A549 (cell line): ENCODE results near the gene IPO8. TPM values are rescaled to one million over a fixed set of nuclear protein-coding genes. Genes with fewer than 3 reads are reported as not detected.
A peak's percentile ranks its signal among the peaks of the same experiment; 100 is the strongest.

Experiments
- ATAC-seq, 2 experiments: fragments of 200-7000 bp in 1 of 2; fragments of >200 bp in 1 of 2; cut with Nextera tagmentation in 1 of 2; cut with Tn5 transposase in 1 of 2; 3 replicates each; pipeline versions ENCODE4 v1.8.0 to v1.9.1; 2018 to 2020; ENCODE audit warnings: mild to moderate bottlenecking in 1 of 2, moderate library complexity in 1 of 2
- CTCF ChIA-PET: fragments of 300-600 bp; sonication (Branson Sonifier 250); formaldehyde crosslinking; extraction: SDS; loops from one replicate; lab custom pipeline; 2021; ENCODE audit warnings: antibody characterized with exemption, inconsistent platforms; lab: Yijun Ruan, JAX
- POLR2A ChIA-PET: fragments of 350-600 bp; formaldehyde crosslinking; extraction: SDS; loops from one replicate; lab custom pipeline; 2021; ENCODE audit warnings: antibody characterized with exemption, inconsistent platforms; lab: Yijun Ruan, JAX
- DNase-seq, 2 experiments: peaks; one replicate each; pipeline versions ENCODE4 v3.0.0 to v3.0.0-alpha.2; 2011 to 2016; ENCODE audit warnings: low read depth in 1 of 2, low spot score in 1 of 2
- FAIRE-seq: peaks from 2 replicates; lab custom pipeline; 2011; peaks lifted over from hg19 to GRCh38; lab: Jason Lieb, UNC
- H3K27ac ChIP-seq, 2 experiments: fragments of >200 bp; sonication (Bioruptor Twin); formaldehyde crosslinking; 3 replicates each; pipeline ENCODE4 v1.5.1; 2016 to 2017
- H3K4me1 ChIP-seq: fragments of >200 bp; sonication (Bioruptor Twin); formaldehyde crosslinking; 3 replicates; pipeline ENCODE4 v1.6.1; 2016
- H3K4me2 ChIP-seq: fragments of >200 bp; sonication (Bioruptor Twin); formaldehyde crosslinking; 3 replicates; pipeline ENCODE4 v1.6.1; 2016
- H3K4me3 ChIP-seq: fragments of >200 bp; sonication (Bioruptor Twin); formaldehyde crosslinking; 3 replicates; pipeline ENCODE4 v1.5.1; 2016
- H3K9me3 ChIP-seq: fragments of >200 bp; sonication (Bioruptor Twin); formaldehyde crosslinking; 3 replicates; pipeline ENCODE4 v1.6.1; 2016
- BCL3 ChIP-seq: fragments of >200 bp; sonication (Bioruptor Twin); formaldehyde crosslinking; IDR thresholded peaks from 3 replicates; pipeline ENCODE4 v1.6.1; 2016
- BHLHE40 ChIP-seq: IDR thresholded peaks from 2 replicates; pipeline ENCODE4 v1.6.1; 2012; ENCODE audit warnings: low read depth, low read length, inconsistent platforms
- CBX8 ChIP-seq: fragments of 200-600 bp; sonication (generic); IDR thresholded peaks from 2 replicates; pipeline ENCODE4 v1.6.1; 2016
- EHF ChIP-seq: fragments of 250-450 bp; sonication (Bioruptor Pico); IDR thresholded peaks from 2 replicates; pipeline ENCODE4 v1.5.0; 2020; ENCODE audit warnings: mild to moderate bottlenecking
- EP300 ChIP-seq, 2 experiments: fragments of >200 bp; sonication (Bioruptor Twin); formaldehyde crosslinking; IDR thresholded peaks; 2 replicates in 1 of 2; 3 replicates in 1 of 2; pipeline ENCODE4 v1.6.1; 2016 to 2017
- FOXS1 ChIP-seq: fragments of 250-450 bp; sonication (Bioruptor Pico); IDR thresholded peaks from 2 replicates; pipeline ENCODE4 v1.5.0; 2020; ENCODE audit warnings: mild to moderate bottlenecking, moderate library complexity
- GATA3 ChIP-seq: IDR thresholded peaks from 2 replicates; pipeline ENCODE4 v1.6.1; 2012; ENCODE audit warnings: borderline replicate concordance
- HEYL ChIP-seq: fragments of 250-450 bp; sonication (Bioruptor Pico); IDR thresholded peaks from 2 replicates; pipeline ENCODE4 v1.8.0; 2021; ENCODE audit warnings: mild to moderate bottlenecking, moderate library complexity
- HOXB13 ChIP-seq: fragments of 250-450 bp; sonication (Bioruptor Pico); IDR thresholded peaks from 2 replicates; pipeline ENCODE4 v1.5.0; 2020; ENCODE audit warnings: low read depth, mild to moderate bottlenecking, moderate library complexity
- MAFK ChIP-seq: fragments of 450-650 bp; IDR thresholded peaks from 2 replicates; pipeline ENCODE4 v1.6.1; 2014; ENCODE audit not compliant: partially characterized antibody
- NFE2L2 ChIP-seq: fragments of 150-350 bp; conservative IDR thresholded peaks from 2 replicates; pipeline ENCODE4 v1.6.1; 2014; ENCODE audit warnings: low read length
- NPAS2 ChIP-seq: fragments of 250-450 bp; sonication (Bioruptor Pico); IDR thresholded peaks from 2 replicates; pipeline ENCODE4 v1.8.0; 2022; ENCODE audit warnings: mild to moderate bottlenecking, moderate library complexity, borderline replicate concordance
- NR3C1 ChIP-seq: fragments of >200 bp; sonication (Bioruptor Twin); formaldehyde crosslinking; IDR thresholded peaks from 3 replicates; pipeline ENCODE4 v1.6.1; 2017
- PHF8 ChIP-seq: fragments of 200-600 bp; sonication (generic); IDR thresholded peaks from 2 replicates; pipeline ENCODE4 v1.6.1; 2016; ENCODE audit warnings: low read depth, mild to moderate bottlenecking, antibody characterized with exemption, moderate library complexity, borderline replicate concordance
- RARB ChIP-seq: fragments of 250-450 bp; sonication (Bioruptor Pico); IDR thresholded peaks from 2 replicates; pipeline ENCODE4 v1.8.0; 2021; ENCODE audit warnings: mild to moderate bottlenecking, moderate library complexity
- REST ChIP-seq: fragments of 200-600 bp; sonication (generic); IDR thresholded peaks from 2 replicates; pipeline ENCODE4 v1.6.1; 2016; ENCODE audit warnings: antibody characterized with exemption, mild to moderate bottlenecking, moderate library complexity
- SMC3 ChIP-seq: fragments of >200 bp; sonication (Bioruptor Twin); formaldehyde crosslinking; IDR thresholded peaks from 3 replicates; pipeline ENCODE4 v1.6.1; 2018; ENCODE audit warnings: inconsistent platforms
- TFCP2L1 ChIP-seq: fragments of 250-450 bp; sonication (Bioruptor Pico); IDR thresholded peaks from 2 replicates; pipeline ENCODE4 v1.5.0; 2021; ENCODE audit warnings: mild to moderate bottlenecking
- ZNF302 ChIP-seq: fragments of 250-450 bp; sonication (Bioruptor Pico); IDR thresholded peaks from 2 replicates; pipeline ENCODE4 v1.9.0; 2021; ENCODE audit warnings: inconsistent platforms, mild to moderate bottlenecking, moderate library complexity
- WGBS: methylation state at CpG from one replicate; pipeline ENCODE4 v1.1.6; 2017; ENCODE audit errors: missing lambda C conversion rate; 5-methylcytosine and 5-hydroxymethylcytosine counted together
- polyA plus RNA-seq, 4 experiments: library from polyadenylated mRNA; depleted of rRNA in 3 of 4; stranded (reverse); fragments of >200 nt; fragmentation: RNase III in 1 of 4; extraction: RNeasy Plus Mini Kit Qiagen cat#74134 plus additional on column Dnase treatment in 1 of 4; gene quantifications; 2 replicates in 3 of 4; 3 replicates in 1 of 4; pipeline ENCODE4 v1.2.3, GENCODE V29; 2011 to 2017

The IPO8 gene
- polyA plus RNA-seq, 2 of the 4 experiments (the other 2 are of a cell fraction) = 23.1 to 31.8 TPM

GRCh38 chr12:30640392-30640791 lies 55.3 kb downstream of the IPO8 start:
- FAIRE-seq (peak; percentile 36), DNase-seq (no peak), ATAC-seq (no peak)
- H3K4me3 ChIP-seq = no peak overlapping the region
- ChIA-PET CTCF (no interaction called here), POLR2A (no interaction called here)
- H3K4me1 ChIP-seq = no peaks in the 10 kb centered on the region
- no peak overlapping the region for H3K27ac ChIP-seq
- peak; percentile 61 for TF ChIP-seq MAFK
- TF ChIP-seq GATA3 = no peak
- H3K9me3 ChIP-seq = no peaks in the 10 kb centered on the region
- no peak overlapping the region for H3K4me2 ChIP-seq
- WGBS = 86% methylated on average over 2 of the region's 2 CpGs

GRCh38 chr12:30635385-30635784 lies 60.3 kb downstream of the IPO8 start:
- POLR2A ChIA-PET = no interaction called here
- Histone ChIP-seq H3K4me2 (no peak overlapping the region), H3K4me1 (no peaks in the 10 kb centered on the region), H3K27ac (no peak overlapping the region)
- CTCF ChIA-PET = interaction anchor here (1.1 kb wide), 1 partner anchor 8 kb away, joined by 4 read pairs; no protein-coding TSS in a partner anchor
- 81% methylated on average over 2 of the region's 2 CpGs for WGBS
- FAIRE-seq (no peak), DNase-seq (no peak)
- TF ChIP-seq CBX8 (no peak), FOXS1 (CRISPR knock-in tag) (no peak), NPAS2 (no peak), SMC3 (no peak), HOXB13 (CRISPR knock-in tag) (no peak), NR3C1 (no peak), TFCP2L1 (CRISPR knock-in tag) (no peak), REST (no peak), NFE2L2 (no peak), RARB (CRISPR knock-in tag) (no peak), EHF (CRISPR knock-in tag) (no peak), BCL3 (no peak), MAFK (no peak), EP300 (IDR thresholded peaks at IDR 0.05) (no peak), PHF8 (no peak), ZNF302 (CRISPR knock-in tag) (no peak), BHLHE40 (no peak)
- TF ChIP-seq, all 56 proteins: peak for 0
- Histone ChIP-seq H3K4me3 (no peak overlapping the region), H3K9me3 (no peaks in the 10 kb centered on the region)
- ATAC-seq = no peak

GRCh38 chr12:30631740-30632139 lies 63.9 kb downstream of the IPO8 start:
- no peaks in the 10 kb centered on the region for H3K9me3 ChIP-seq
- CTCF ChIA-PET = interaction anchor here (0.8 kb wide), 1 partner anchor 13 kb away, joined by 3 read pairs; no protein-coding TSS in a partner anchor
- POLR2A ChIA-PET = no interaction called here
- FAIRE-seq (no peak), ATAC-seq (no peak), DNase-seq (no peak)
- H3K4me2 ChIP-seq = no peak overlapping the region
- no peak for TF ChIP-seq HEYL (CRISPR knock-in tag)
- H3K4me3 ChIP-seq = no peak overlapping the region
- no peaks in the 10 kb centered on the region for H3K4me1 ChIP-seq
- no peak overlapping the region for H3K27ac ChIP-seq
- WGBS = 88% methylated on average over 6 of the region's 6 CpGs
